HG03354 (cell line): ENCODE measurements around the gene RNASEL.

Source experiments
- ATAC-seq: cut with Tn5 transposase; IDR thresholded peaks from one replicate; pipeline ENCODE4 v1.9.1; 2021; ENCODE audit warnings: mild to moderate bottlenecking; ENCODE audit not compliant: unreplicated experiment, poor library complexity, severe bottlenecking

The RNASEL gene

DNA sequence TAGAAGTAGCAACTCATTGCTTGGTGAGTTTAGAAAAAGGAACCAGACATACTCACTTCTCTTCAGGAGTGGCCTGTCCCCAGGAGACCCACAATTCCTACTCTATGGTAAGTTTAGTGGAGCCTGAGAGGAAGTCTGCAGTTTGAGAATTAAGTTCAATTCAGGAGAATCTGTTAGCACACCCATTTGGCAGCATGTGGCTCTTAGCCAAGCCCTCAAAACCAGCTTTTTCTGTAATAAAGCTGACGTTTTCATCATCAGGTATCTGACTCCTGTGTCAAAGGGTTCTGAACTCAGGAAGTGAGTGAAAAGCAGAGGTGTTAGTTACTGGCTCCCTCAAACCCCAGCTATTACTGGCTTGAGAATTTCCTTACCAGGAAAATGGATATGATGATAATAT, 35.5 kb upstream of the RNASEL start:
- no peak for ATAC-seq

DNA sequence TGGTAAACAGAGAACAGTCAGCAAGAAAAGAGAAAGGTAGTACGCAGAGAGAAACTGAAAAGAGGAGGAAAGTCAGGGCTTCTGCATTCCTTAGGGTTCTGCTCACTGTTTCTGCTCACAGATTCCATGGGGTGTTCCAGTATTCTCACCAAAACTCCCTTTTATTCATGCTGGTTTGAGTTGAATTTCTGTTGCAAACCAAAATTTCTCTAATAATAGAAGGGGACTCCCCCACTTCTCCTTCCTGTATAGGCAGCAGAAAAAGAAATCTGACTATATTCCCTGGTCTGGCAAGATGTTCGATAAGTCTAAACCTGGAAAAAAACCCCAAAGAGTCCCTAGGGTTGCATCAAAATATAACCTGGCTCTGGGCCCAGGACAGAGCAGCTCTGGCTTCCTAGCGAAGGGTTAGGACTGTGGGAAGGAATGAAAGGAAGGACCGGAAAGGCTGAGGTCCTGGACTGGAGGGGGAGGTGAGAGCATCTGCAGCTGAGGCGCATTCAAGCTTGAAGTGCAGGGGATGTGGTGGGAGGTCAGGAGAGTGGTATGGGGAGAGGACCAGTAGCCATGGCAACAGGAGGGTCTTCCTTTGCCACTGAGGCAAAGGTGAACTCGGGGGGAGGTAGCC, 34.0 kb upstream of the RNASEL start:
- peak; percentile 69 for ATAC-seq

DNA sequence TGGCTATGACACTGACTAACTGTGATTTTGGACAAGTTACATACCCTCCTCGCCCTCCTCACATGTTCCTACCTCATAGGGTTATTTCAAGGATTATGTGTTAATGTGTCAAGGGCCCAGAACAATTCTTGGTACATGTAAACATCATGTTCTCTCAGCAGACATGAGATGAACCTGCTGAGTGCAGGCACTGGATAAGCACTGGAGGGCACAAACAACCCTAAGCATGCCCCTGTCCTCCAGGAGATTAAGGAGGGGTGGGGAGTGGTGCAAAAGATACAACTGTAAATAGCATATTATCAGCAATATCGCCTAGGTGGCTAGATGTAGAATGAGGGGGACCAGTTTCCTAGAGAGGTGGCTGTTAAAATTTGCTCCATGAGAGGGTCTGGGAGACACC, 32.9 kb upstream of the RNASEL start:
- no peak for ATAC-seq

DNA sequence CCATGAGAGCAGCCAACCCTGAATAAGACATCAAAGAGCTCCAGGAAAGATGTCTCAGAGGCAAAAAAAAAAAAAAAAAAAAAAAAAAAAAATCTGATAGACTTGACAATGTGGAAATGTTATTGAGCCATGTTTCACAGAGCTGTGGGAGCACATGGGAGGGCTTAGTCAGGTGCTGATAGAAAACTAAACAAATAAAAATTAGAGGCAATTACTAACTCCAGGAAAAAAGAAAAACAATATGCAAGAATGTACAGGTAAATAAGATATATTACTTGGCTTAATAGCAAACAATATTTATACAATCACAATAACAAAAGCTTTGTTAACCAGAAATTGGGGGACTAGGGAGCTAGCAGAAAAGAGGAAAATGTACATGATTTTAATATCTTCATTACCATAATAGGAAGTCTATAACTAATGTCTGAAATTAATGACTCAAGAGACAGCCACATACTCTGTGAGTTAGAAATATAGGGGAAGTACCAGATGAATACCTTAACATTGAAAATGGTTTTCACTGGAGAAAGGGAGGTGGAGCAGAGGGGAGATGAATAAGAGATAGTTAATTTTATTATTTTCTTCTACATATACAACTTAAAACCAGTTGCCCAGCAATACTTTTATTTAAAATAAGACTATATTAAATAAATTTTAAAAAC, 32.0 kb upstream of the RNASEL start:
- no peak for ATAC-seq

GRCh38 chr1:182617734-182618351, 28.8 kb upstream of the RNASEL start:
- no peak for ATAC-seq

GRCh38 chr1:182617014-182617429, 28.0 kb upstream of the RNASEL start:
- no peak for ATAC-seq

DNA sequence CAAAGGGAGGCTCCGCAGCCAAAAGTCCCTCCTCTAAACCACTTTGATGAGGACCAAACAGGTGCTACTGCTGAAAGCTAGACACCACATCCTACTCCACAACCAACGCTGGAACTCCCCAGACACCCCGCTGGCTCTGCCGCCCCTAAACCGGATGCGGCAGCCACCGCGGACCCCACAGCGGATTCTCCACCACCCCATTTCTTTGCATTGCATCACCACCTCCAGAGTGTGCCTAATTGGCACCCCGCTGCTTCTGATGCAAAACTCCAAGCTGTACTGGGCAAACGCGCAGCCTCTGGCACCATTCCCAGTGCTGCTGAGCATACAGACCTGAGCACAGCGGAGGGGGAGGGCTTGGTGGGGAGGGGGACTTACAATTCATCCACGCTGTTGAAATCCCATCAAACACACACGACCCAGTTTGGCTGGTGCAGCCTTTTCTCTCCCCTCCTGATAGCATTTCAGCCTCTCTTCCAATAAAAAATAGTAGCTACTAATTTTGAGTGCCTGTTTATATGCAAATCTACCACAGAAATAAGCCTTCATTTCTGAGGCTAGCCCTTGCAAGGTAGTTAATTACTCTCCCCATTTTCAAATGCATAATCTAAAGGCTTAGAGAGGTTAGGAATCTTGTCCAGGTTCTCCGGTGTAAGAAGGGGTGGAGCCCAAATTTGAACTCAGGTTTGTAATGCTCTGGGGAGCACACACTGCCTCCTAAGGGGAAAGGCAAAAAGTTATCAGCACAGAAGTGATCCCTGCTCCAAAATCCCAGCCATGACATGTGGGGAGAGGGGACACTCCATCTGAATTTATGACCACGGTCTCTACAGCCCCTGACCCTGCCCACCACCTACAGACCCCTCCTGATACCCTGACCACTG, 27.3 kb upstream of the RNASEL start:
- ATAC-seq: peak; percentile 73

DNA sequence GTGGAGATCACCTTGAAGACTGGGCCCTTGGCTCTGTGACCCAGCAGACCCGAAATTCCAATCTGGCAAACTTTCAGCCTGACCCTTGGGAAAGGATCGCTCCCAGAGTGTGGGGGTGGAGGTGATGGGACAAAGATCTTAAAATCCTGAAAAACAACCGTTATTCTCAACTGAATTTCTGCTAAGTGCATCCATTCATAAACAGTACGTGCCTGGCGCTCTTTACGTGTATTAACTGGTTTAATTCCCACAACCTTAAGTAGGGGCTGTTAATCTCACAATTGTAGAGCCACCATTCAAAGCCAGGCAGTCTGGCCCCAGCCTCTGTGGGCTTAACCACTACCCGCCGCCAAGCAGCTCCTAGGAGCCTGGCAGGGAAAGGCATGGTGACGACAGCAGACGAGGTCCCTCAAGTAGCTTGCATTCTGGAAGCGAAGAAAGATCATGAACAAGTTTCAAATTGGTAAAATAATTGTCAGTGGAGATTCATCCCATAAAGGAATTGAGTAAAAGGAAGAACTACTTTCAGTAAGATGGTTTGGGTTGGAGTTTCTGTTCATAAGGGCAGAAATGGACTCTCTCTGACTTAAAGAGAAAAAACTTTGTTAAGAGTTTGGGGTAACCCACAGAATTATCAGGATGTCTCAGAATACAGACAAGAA, 26.5 kb upstream of the RNASEL start:
- ATAC-seq: peak; percentile 23

GRCh38 chr1:182614796-182615454, 25.9 kb upstream of the RNASEL start:
- peak; percentile 51 for ATAC-seq

DNA sequence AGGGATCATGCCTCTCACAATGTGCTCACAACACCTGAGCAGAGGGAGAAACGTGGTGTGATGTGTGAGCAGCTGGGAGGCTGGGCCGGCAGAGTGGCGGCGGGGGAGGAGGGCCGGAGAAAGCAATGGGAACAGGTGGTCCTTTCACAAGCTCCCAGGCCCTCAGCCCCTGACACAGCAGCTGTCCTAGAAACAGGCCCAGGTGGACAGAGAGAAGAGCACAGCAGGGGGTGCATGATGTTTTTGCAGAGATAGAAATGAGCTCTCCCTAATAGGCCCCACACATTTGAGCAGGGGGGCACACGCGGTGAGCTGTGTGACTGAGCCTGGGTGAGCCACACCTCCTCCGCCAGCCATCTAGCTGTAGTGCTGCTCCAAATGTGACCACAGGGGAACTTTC, 22.7 kb upstream of the RNASEL start:
- no peak for ATAC-seq

GRCh38 chr1:182611326-182611725, 22.3 kb upstream of the RNASEL start:
- ATAC-seq: no peak

- no peak for ATAC-seq
These were observed 21.6 kb upstream of the RNASEL start for GRCh38 chr1:182610606-182611194.

DNA sequence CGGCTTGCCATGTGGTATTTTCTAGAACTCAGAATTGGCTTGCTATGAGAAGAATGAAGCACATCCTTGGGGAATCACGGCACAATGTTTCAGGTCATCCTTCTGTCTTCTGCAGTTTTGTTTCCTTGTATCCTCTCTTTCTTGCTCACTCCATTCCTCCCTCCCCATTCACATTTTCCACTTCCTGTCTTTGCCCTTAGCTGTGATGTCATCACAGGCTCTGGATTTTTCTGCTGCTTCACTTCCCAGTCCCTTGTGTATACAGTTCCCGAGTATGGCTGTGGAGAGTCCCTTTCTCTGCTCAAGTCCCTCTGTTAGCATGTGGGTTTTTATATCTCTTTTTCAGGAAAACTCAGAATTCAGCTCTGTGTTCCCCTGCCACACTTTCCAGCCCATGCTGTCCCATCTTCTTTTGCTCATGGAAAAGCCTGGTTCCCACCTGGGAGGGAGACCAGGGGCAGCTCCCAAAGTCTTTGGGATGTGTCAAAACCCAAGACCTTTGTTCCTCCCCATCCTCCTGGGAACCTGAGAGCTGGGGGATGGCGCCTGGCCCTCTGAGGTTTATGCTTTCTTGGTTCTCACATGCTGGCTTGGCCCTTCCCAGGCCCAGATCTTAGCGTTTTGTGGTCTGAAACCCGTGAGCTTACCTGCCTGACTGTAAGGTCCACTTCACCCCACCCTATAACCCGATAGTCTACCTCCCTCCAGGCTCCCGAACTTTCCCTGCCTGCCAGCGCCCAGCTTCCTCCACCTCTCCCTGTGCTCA, 20.0 kb upstream of the RNASEL start:
- no peak for ATAC-seq

- no peak for ATAC-seq
These were observed 19.2 kb upstream of the RNASEL start for GRCh38 chr1:182608236-182608635.

DNA sequence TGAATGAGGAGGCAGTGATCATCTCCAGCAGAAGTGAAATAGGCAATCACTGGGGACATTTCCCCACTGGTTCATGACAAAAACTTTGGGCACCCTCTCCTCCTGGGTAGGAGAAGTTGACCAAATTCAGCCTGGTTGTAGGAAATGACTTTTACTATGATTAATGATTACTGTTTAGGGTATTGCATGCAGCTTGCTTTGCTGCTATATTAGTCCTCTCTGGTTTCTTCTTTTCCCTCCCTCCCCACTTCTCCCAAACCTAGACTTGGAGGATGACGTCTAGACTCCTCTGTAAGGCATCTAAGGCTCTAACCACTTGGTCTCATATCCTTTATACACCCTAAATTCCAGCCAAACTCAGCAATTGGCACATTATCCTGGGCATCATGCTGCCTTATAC, 18.5 kb upstream of the RNASEL start:
- ATAC-seq: no peak

GRCh38 chr1:182604175-182605164, 15.4 kb upstream of the RNASEL start, which contains the start of gene RGS16:
TSS of gene RGS16 (minus strand) at chr1:182604389. CDS start at chr1:182604259, 130 bp downstream.
- ATAC-seq: peak; percentile 89

- ATAC-seq: peak; percentile 17
These were observed 14.7 kb upstream of the RNASEL start for GRCh38 chr1:182603646-182604174.
